Fibroblast of skin of left biceps (primary cell): ENCODE results near the gene PANX2.

Experiments
- DNase-seq, 2 experiments: peaks; one replicate each; pipeline ENCODE4 v3.0.0-alpha.2; 2013; ENCODE audit warnings: low read depth in 2 of 2

The PANX2 gene

GRCh38 chr22:50184004-50184901, 13.7 kb downstream of the PANX2 start:
- DNase-seq, result no peak

- DNase-seq, result no peak
Observed at GRCh38 chr22:50184902-50185374, 14.4 kb downstream of the PANX2 start.

GRCh38 chr22:50185375-50186087, 15.0 kb downstream of the PANX2 start, which contains the start of gene TRABD:
TRABD (plus strand) TSS chr22:50185913; CDS start chr22:50193061, 7,148 bp downstream.
- DNase-seq, result peak; percentile 72 to 76

GRCh38 chr22:50186181-50186714, 15.7 kb downstream of the PANX2 start:
- DNase-seq, result no peak

GRCh38 chr22:50186761-50187523, 16.4 kb downstream of the PANX2 start:
- DNase-seq, result no peak

GRCh38 chr22:50188356-50188755, 17.8 kb downstream of the PANX2 start:
- no peak for DNase-seq

- DNase-seq, result no peak
Observed at GRCh38 chr22:50189184-50189848, 18.8 kb downstream of the PANX2 start.

GRCh38 chr22:50189849-50190181, 19.3 kb downstream of the PANX2 start:
- DNase-seq, result no peak

- DNase-seq, result no peak
Observed at GRCh38 chr22:50190182-50190940, 19.8 kb downstream of the PANX2 start.

GRCh38 chr22:50190941-50191741, 20.6 kb downstream of the PANX2 start:
- DNase-seq, result no peak

GRCh38 chr22:50192436-50193204, 22.1 kb downstream of the PANX2 start:
- no peak for DNase-seq

GRCh38 chr22:50193621-50194020, 23.1 kb downstream of the PANX2 start:
- no peak for DNase-seq

- no peak for DNase-seq
Observed at GRCh38 chr22:50194037-50194805, 23.7 kb downstream of the PANX2 start.

- no peak for DNase-seq
Observed at GRCh38 chr22:50196256-50196655, 25.7 kb downstream of the PANX2 start.

GRCh38 chr22:50197000-50197800, 26.7 kb downstream of the PANX2 start:
- no peak for DNase-seq

- DNase-seq, result no peak
Observed at GRCh38 chr22:50197856-50198623, 27.5 kb downstream of the PANX2 start.

GRCh38 chr22:50198624-50199017, 28.1 kb downstream of the PANX2 start:
- DNase-seq, result no peak
